PC-3 (cell line): ENCODE results near the gene CAPN3. TPM values are rescaled to one million over a fixed set of nuclear protein-coding genes. Genes with fewer than 3 reads are reported as not detected.

Source experiments
- ATAC-seq: fragments of 200-7000 bp; cut with Tn5 transposase; 2 replicates; pipeline ENCODE4 v1.9.1; 2020; ENCODE audit warnings: mild to moderate bottlenecking, moderate library complexity
- BruUV-seq: library from RNA; stranded (reverse); fragments of 400-500 nt; replicated peaks from 2 replicates; lab custom pipeline; 2021; lab: Mats Ljungman, UMichigan
- CTCF ChIA-PET: fragments of 300-600 bp; sonication (Branson Sonifier 250); formaldehyde crosslinking; loops from one replicate; lab custom pipeline; 2022; ENCODE audit warnings: antibody characterized with exemption; lab: Charles Lee
- POLR2A ChIA-PET: fragments of 300-600 bp; sonication (Branson Sonifier 250); formaldehyde crosslinking; loops from one replicate; lab custom pipeline; 2022; ENCODE audit warnings: antibody characterized with exemption; ENCODE audit not compliant: unreplicated experiment; lab: Charles Lee
- DNase-seq: peaks from one replicate; pipeline ENCODE4 v3.0.0-alpha.2; 2015
- H2AFZ ChIP-seq: fragments of 300-600 bp; sonication (generic); 2 replicates; pipeline ENCODE4 v1.6.0; 2016; ENCODE audit warnings: antibody characterized with exemption, low read length
- H3F3A ChIP-seq: fragments of 300-600 bp; sonication (generic); one replicate; pipeline ENCODE4 v1.6.0; 2017; ENCODE audit warnings: antibody characterized with exemption, low read length, control low read depth, mild to moderate bottlenecking; ENCODE audit not compliant: unreplicated experiment
- H3K27ac ChIP-seq: fragments of 300-600 bp; sonication (generic); 2 replicates; pipeline ENCODE4 v1.5.1; 2016; ENCODE audit warnings: mild to moderate bottlenecking, low read length
- H3K27me3 ChIP-seq: fragments of 300-600 bp; sonication (generic); 2 replicates; pipeline ENCODE4 v1.6.1; 2016; ENCODE audit warnings: low read length, mixed read lengths
- H3K36me3 ChIP-seq: fragments of 300-600 bp; sonication (generic); 2 replicates; pipeline ENCODE4 v1.6.1; 2016; ENCODE audit warnings: low read depth, mixed run types, low read length, mixed read lengths
- H3K4me1 ChIP-seq: fragments of 300-600 bp; sonication (generic); 2 replicates; pipeline ENCODE4 v1.5.1; 2016; ENCODE audit warnings: low read length; ENCODE audit not compliant: insufficient read depth
- H3K4me2 ChIP-seq: fragments of 300-600 bp; sonication (generic); 2 replicates; pipeline ENCODE4 v1.6.0; 2016; ENCODE audit warnings: low read length
- H3K4me3 ChIP-seq: fragments of 300-600 bp; sonication (generic); 2 replicates; pipeline ENCODE4 v1.5.1; 2016; ENCODE audit warnings: mild to moderate bottlenecking, low read length, mixed read lengths
- H3K79me2 ChIP-seq: fragments of 300-600 bp; sonication (generic); 2 replicates; pipeline ENCODE4 v1.6.1; 2017; ENCODE audit warnings: low read length, mixed read lengths
- H3K9ac ChIP-seq: fragments of 300-600 bp; sonication (generic); 2 replicates; pipeline ENCODE4 v1.6.0; 2016; ENCODE audit warnings: mild to moderate bottlenecking, low read length
- H3K9me2 ChIP-seq: fragments of 300-600 bp; sonication (generic); replicated peaks from 2 replicates; pipeline ENCODE4 v1.6.1; 2016; ENCODE audit warnings: mixed run types, low read length, mixed read lengths
- H3K9me3 ChIP-seq: fragments of 300-600 bp; sonication (generic); 2 replicates; pipeline ENCODE4 v1.6.1; 2016; ENCODE audit warnings: low read length, mixed read lengths
- H4K20me1 ChIP-seq: fragments of 300-600 bp; sonication (generic); 2 replicates; pipeline ENCODE4 v1.6.1; 2016; ENCODE audit warnings: low read length, mixed read lengths
- EZH2 ChIP-seq: fragments of 300-600 bp; sonication (generic); IDR thresholded peaks from one replicate; pipeline ENCODE4 v1.6.1; 2017; ENCODE audit warnings: antibody characterized with exemption, mild to moderate bottlenecking, low read length; ENCODE audit not compliant: unreplicated experiment
- EZH2phosphoT487 ChIP-seq: fragments of 300-600 bp; sonication (generic); IDR thresholded peaks from 2 replicates; pipeline ENCODE4 v1.6.1; 2018; ENCODE audit warnings: mild to moderate bottlenecking, antibody characterized with exemption, low read length, borderline replicate concordance
- intact Hi-C: fragments of 100-400 bp; cut with micrococcal nuclease; formaldehyde crosslinking; loops from 2 replicates; pipeline ENCODE4 v1.9.0; 2023
- total RNA-seq: library from RNA; depleted of rRNA; stranded (reverse); fragments of >200 nt; gene quantifications from 2 replicates; pipeline ENCODE4 v1.2.3, GENCODE V29; 2014
- TF ChIP-seq, protein P1 (sequence below): fragments of 300-600 bp; sonication (generic); conservative IDR thresholded peaks from 2 replicates; pipeline ENCODE4 v1.5.1; 2017; ENCODE audit warnings: antibody characterized with exemption, low read depth, mild to moderate bottlenecking, low read length

Gene CAPN3
- total RNA-seq, 1 experiment from 2014 or later, result 0.40 TPM

DNA sequence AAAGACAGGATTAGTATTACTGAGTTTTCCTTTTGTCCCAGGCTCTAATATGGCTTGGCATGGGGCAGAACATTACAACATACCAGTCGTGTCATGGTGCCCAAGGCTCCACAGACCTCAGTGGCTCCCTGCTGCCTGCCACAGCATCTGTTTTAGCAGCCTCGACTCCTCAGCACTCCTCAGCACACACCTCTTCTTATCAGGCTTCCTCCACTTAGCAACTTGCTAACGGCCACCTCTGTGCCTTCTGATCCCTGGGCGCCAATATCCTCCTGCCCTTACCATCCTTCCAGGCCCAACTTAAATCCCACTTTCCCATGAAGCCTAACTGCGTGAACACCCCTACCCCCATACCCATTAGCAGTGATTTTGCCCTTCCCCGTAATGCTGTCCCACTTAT lies 6.2 kb upstream of the CAPN3 start:
- no peak overlapping the region for H3K4me3 ChIP-seq
- H4K20me1 ChIP-seq, result no peaks in the 10 kb centered on the region
- intact Hi-C loops, result no loop called here
- no TSS peak for BruUV-seq
- no peaks in the 10 kb centered on the region for H3K79me2 ChIP-seq
- no peak overlapping the region for H2AFZ ChIP-seq
- no peak for TF ChIP-seq EZH2phosphoT487
- TF ChIP-seq, protein P1, sequence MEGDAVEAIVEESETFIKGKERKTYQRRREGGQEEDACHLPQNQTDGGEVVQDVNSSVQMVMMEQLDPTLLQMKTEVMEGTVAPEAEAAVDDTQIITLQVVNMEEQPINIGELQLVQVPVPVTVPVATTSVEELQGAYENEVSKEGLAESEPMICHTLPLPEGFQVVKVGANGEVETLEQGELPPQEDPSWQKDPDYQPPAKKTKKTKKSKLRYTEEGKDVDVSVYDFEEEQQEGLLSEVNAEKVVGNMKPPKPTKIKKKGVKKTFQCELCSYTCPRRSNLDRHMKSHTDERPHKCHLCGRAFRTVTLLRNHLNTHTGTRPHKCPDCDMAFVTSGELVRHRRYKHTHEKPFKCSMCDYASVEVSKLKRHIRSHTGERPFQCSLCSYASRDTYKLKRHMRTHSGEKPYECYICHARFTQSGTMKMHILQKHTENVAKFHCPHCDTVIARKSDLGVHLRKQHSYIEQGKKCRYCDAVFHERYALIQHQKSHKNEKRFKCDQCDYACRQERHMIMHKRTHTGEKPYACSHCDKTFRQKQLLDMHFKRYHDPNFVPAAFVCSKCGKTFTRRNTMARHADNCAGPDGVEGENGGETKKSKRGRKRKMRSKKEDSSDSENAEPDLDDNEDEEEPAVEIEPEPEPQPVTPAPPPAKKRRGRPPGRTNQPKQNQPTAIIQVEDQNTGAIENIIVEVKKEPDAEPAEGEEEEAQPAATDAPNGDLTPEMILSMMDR, result no peak
- no peak for TF ChIP-seq EZH2
- no peaks in the 10 kb centered on the region for H3F3A ChIP-seq
- POLR2A ChIA-PET, result no interaction called here
- no peak for DNase-seq
- H3K9me2 ChIP-seq, result no peaks in the 10 kb centered on the region
- no peaks in the 10 kb centered on the region for H3K27me3 ChIP-seq
- no peaks in the 10 kb centered on the region for H3K9me3 ChIP-seq
- H3K4me2 ChIP-seq, result no peak overlapping the region
- H3K9ac ChIP-seq, result no peak overlapping the region
- ATAC-seq, result no peak
- no peak overlapping the region for H3K27ac ChIP-seq
- no peaks in the 10 kb centered on the region for H3K36me3 ChIP-seq
- H3K4me1 ChIP-seq, result peaks cover 6% of the 10 kb centered on the region
- CTCF ChIA-PET, result no interaction called here

DNA sequence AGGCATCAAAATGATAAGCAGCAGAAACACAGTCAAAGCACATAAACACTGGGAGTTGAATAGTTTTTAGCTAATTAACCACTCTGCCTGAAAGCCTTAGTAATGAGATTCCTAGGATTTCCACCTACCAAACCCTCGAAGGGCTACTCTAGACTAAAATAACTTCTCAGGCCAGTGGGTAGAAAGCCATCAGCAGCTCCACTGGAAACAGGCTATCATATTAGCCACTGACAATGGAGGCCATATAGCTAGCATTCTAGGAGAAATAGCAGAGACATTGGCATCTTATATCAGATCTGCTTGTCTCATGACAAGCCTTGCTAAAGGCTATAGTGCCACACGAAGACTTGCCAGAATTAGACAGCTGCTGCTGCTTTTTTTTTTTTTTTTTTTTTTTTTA lies 4.5 kb upstream of the CAPN3 start:
- no peak for TF ChIP-seq EZH2
- no peak for TF ChIP-seq EZH2phosphoT487
- TF ChIP-seq, protein P1, result no peak
- DNase-seq, result no peak
- H4K20me1 ChIP-seq, result no peaks in the 10 kb centered on the region
- no TSS peak for BruUV-seq
- no peak for ATAC-seq
- no peak overlapping the region for H3K4me3 ChIP-seq
- ChIA-PET POLR2A (no interaction called here), CTCF (no interaction called here)
- no peaks in the 10 kb centered on the region for H3K36me3 ChIP-seq
- H3K9me3 ChIP-seq, result no peaks in the 10 kb centered on the region
- H3F3A ChIP-seq, result no peaks in the 10 kb centered on the region
- no peak overlapping the region for H3K27ac ChIP-seq
- intact Hi-C loops, result no loop called here
- H3K9ac ChIP-seq, result no peak overlapping the region
- H3K79me2 ChIP-seq, result no peaks in the 10 kb centered on the region
- H3K4me2 ChIP-seq, result no peak overlapping the region
- no peak overlapping the region for H2AFZ ChIP-seq
- no peaks in the 10 kb centered on the region for H3K27me3 ChIP-seq
- no peaks in the 10 kb centered on the region for H3K4me1 ChIP-seq
- no peaks in the 10 kb centered on the region for H3K9me2 ChIP-seq

DNA sequence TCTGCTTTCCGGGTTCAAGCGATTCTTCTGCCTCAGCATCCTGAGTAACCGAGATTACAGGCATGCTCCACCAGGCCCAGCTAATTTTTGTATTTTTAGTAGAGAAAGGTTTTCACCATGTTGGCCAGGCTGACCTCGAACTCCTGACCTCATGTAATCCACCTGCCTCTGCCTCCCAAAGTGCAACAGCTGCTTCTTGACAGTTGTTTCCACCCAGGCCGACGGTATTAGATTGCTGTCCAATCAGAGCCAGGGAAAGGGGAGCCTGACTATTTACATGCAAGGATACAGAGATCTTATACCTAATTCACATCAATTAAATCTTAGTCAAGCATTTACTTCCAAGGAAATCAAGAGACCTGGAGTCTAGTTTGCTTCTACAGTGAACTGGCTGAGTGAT lies 4.0 kb upstream of the CAPN3 start:
- H4K20me1 ChIP-seq, result no peaks in the 10 kb centered on the region
- H2AFZ ChIP-seq, result no peak overlapping the region
- ChIA-PET CTCF (no interaction called here), POLR2A (no interaction called here)
- ATAC-seq (no peak), DNase-seq (no peak)
- no peaks in the 10 kb centered on the region for H3K79me2 ChIP-seq
- intact Hi-C loops, result no loop called here
- H3K4me1 ChIP-seq, result no peaks in the 10 kb centered on the region
- H3K9ac ChIP-seq, result no peak overlapping the region
- H3K36me3 ChIP-seq, result no peaks in the 10 kb centered on the region
- H3K27ac ChIP-seq, result no peak overlapping the region
- no peaks in the 10 kb centered on the region for H3K27me3 ChIP-seq
- H3F3A ChIP-seq, result no peaks in the 10 kb centered on the region
- no peak overlapping the region for H3K4me3 ChIP-seq
- no TSS peak for BruUV-seq
- TF ChIP-seq EZH2 (no peak), EZH2phosphoT487 (no peak)
- TF ChIP-seq, protein P1, result no peak
- H3K9me3 ChIP-seq, result no peaks in the 10 kb centered on the region
- no peaks in the 10 kb centered on the region for H3K9me2 ChIP-seq
- H3K4me2 ChIP-seq, result no peak overlapping the region
